Naive thymus-derived CD4-positive, alpha-beta T cell (primary cell): ENCODE results near the gene LPCAT3. TPM values are rescaled to one million over a fixed set of nuclear protein-coding genes. Genes with fewer than 3 reads are reported as not detected.

Experiments
- ATAC-seq: fragments of 150-1000 bp; cut with Tn5 transposase; 2 replicates; pipeline ENCODE4 v1.10.0; 2021; ENCODE audit warnings: mild to moderate bottlenecking, moderate library complexity
- CTCF ChIA-PET: fragments of 350-600 bp; sonication (Branson Sonifier 250); formaldehyde crosslinking; loops from one replicate; lab custom pipeline; 2021; ENCODE audit warnings: antibody characterized with exemption; lab: Charles Lee
- POLR2A ChIA-PET: fragments of 350-600 bp; sonication (Branson Sonifier 250); formaldehyde crosslinking; loops from one replicate; lab custom pipeline; 2021; ENCODE audit warnings: antibody characterized with exemption, inconsistent platforms; lab: Charles Lee
- DNase-seq, 9 donors: peaks; one replicate each; pipeline versions ENCODE4 v3.0.0 to v3.0.0-alpha.2; 2020 to 2022; ENCODE audit warnings: mixed read lengths in 1 of 9
- H3K27ac ChIP-seq: one replicate; pipeline ENCODE4 v1.7.0; 2013; ENCODE audit warnings: mild to moderate bottlenecking, low read depth, low read length, moderate library complexity
- H3K27me3 ChIP-seq, 2 donors: one replicate each; pipeline ENCODE4 v1.7.0; 2013; ENCODE audit warnings: low read length in 2 of 2, mild to moderate bottlenecking in 2 of 2, moderate library complexity in 2 of 2; ENCODE audit not compliant: control insufficient read depth in 2 of 2, insufficient read depth in 2 of 2
- H3K36me3 ChIP-seq, 3 experiments: 1 replicate in 2 of 3; 2 replicates in 1 of 3; pipeline ENCODE4 v1.7.0; 2013; ENCODE audit warnings: low read length in 3 of 3, mild to moderate bottlenecking in 3 of 3, moderate library complexity in 1 of 3; ENCODE audit not compliant: insufficient read depth in 3 of 3, control insufficient read depth in 2 of 3
- H3K4me1 ChIP-seq, 2 donors: one replicate each; pipeline ENCODE4 v1.7.0; 2013; ENCODE audit warnings: low read length in 2 of 2, mild to moderate bottlenecking in 2 of 2, moderate library complexity in 1 of 2; ENCODE audit not compliant: control insufficient read depth in 2 of 2, insufficient read depth in 2 of 2
- H3K4me3 ChIP-seq: 2 replicates; pipeline ENCODE4 v1.7.0; 2013; ENCODE audit warnings: mild to moderate bottlenecking, low read length
- H3K9me3 ChIP-seq, 3 experiments: 1 replicate in 2 of 3; 2 replicates in 1 of 3; pipeline ENCODE4 v1.7.0; 2013; ENCODE audit warnings: low read length in 3 of 3; ENCODE audit not compliant: control insufficient read depth in 2 of 3
- H3K27ac Mint-ChIP-seq, 9 donors: one replicate each; pipeline ENCODE4 v1.8.0; 2020 to 2022; ENCODE audit warnings: mixed read lengths in 9 of 9, mild to moderate bottlenecking in 8 of 9, moderate library complexity in 5 of 9, inconsistent platforms in 2 of 9
- H3K27me3 Mint-ChIP-seq, 5 donors: one replicate each; pipeline ENCODE4 v1.8.0; 2021 to 2022; ENCODE audit warnings: mixed read lengths in 5 of 5, mild to moderate bottlenecking in 1 of 5
- H3K36me3 Mint-ChIP-seq, 5 donors: one replicate each; pipeline ENCODE4 v1.8.0; 2020 to 2022; ENCODE audit warnings: mixed read lengths in 5 of 5, mild to moderate bottlenecking in 3 of 5, inconsistent platforms in 1 of 5
- H3K4me1 Mint-ChIP-seq, 7 donors: one replicate each; pipeline ENCODE4 v1.8.0; 2020 to 2022; ENCODE audit warnings: mixed read lengths in 7 of 7, mild to moderate bottlenecking in 3 of 7, inconsistent platforms in 1 of 7
- H3K4me3 Mint-ChIP-seq, 10 donors: one replicate each; pipeline ENCODE4 v1.8.0; 2020 to 2022; ENCODE audit warnings: mild to moderate bottlenecking in 10 of 10, mixed read lengths in 10 of 10, moderate library complexity in 6 of 10, inconsistent platforms in 2 of 10
- H3K9me3 Mint-ChIP-seq, 11 donors: one replicate each; pipeline ENCODE4 v1.8.0; 2020 to 2022; ENCODE audit warnings: mixed read lengths in 11 of 11, mild to moderate bottlenecking in 4 of 11, inconsistent platforms in 1 of 11, moderate library complexity in 1 of 11
- intact Hi-C, 2 donors: fragments of 100-400 bp; cut with micrococcal nuclease; formaldehyde crosslinking; loops; one replicate each; pipeline ENCODE4 v1.15.1; 2023
- polyA plus RNA-seq, 2 donors: library from polyadenylated mRNA; unstranded; fragments of 300-500 nt; fragmentation: Illumina TruSeq; gene quantifications; one replicate each; pipeline ENCODE4 v1.2.3, GENCODE V29; 2021
- total RNA-seq, 6 experiments: library from RNA in 5 of 6; stranded (reverse) in 5 of 6; gene quantifications; 1 replicate in 5 of 6; 2 replicates in 1 of 6; pipeline ENCODE4 v1.2.3 and lab custom pipeline; 2021 to 2026

LPCAT3 gene
- total and polyA plus RNA-seq, 7 experiments from 2014 or later, result 16.7 to 37.9 (median 27.1) TPM

GRCh38 chr12:6980075-6980474 lies 38.2 kb downstream of the LPCAT3 start:
- no peaks in the 10 kb centered on the region for H3K27me3 ChIP-seq
- intact Hi-C loops, result no loop called here
- peaks cover 17 to 81% (median 34%) of the 10 kb centered on the region in 3 experiments for H3K36me3 ChIP-seq
- peak overlapping the region in 3 of 9 donors; percentile 22 to 63 (median 42) for H3K27ac Mint-ChIP-seq
- peaks cover 4 to 46% (median 12%) of the 10 kb centered on the region in 5 donors for H3K36me3 Mint-ChIP-seq
- ChIA-PET POLR2A (no interaction called here), CTCF (interaction anchor here (1.5 kb wide), 1 partner anchor 111 kb away, joined by 3 read pairs; no protein-coding TSS in a partner anchor)
- no peak overlapping the region for H3K4me3 ChIP-seq
- no peaks in the 10 kb centered on the region for H3K9me3 Mint-ChIP-seq
- no peaks in the 10 kb centered on the region for H3K27me3 Mint-ChIP-seq
- no peak overlapping the region for H3K27ac ChIP-seq
- H3K4me1 ChIP-seq, result no peaks in the 10 kb centered on the region
- DNase-seq, result no peak
- H3K4me3 Mint-ChIP-seq, result no peak overlapping the region
- peaks cover 0 to 5% (median 0%) of the 10 kb centered on the region in 7 donors for H3K4me1 Mint-ChIP-seq
- no peaks in the 10 kb centered on the region for H3K9me3 ChIP-seq
- ATAC-seq, result no peak

- ChIA-PET POLR2A (interaction anchor here (1.2 kb wide), 1 partner anchor 32 kb away, joined by 3 read pairs; no protein-coding TSS in a partner anchor), CTCF (no interaction called here)
- no peak overlapping the region for H3K4me3 Mint-ChIP-seq
- no peaks in the 10 kb centered on the region for H3K9me3 Mint-ChIP-seq
- intact Hi-C loops, result no loop called here
- Histone ChIP-seq H3K27me3 (no peaks in the 10 kb centered on the region), H3K4me1 (no peaks in the 10 kb centered on the region), H3K4me3 (no peak overlapping the region), H3K36me3 (peaks cover 23 to 87% (median 41%) of the 10 kb centered on the region in 3 experiments), H3K9me3 (no peaks in the 10 kb centered on the region), H3K27ac (no peak overlapping the region)
- H3K27ac Mint-ChIP-seq, result peak overlapping the region in 3 of 9 donors; percentile 38 to 77 (median 62)
- peaks cover 0 to 5% (median 0%) of the 10 kb centered on the region in 7 donors for H3K4me1 Mint-ChIP-seq
- DNase-seq, result no peak
- ATAC-seq, result no peak
- peaks cover 4 to 47% (median 12%) of the 10 kb centered on the region in 5 donors for H3K36me3 Mint-ChIP-seq
- H3K27me3 Mint-ChIP-seq, result no peaks in the 10 kb centered on the region
Measured at GRCh38 chr12:6979453-6979852, 38.8 kb downstream of the LPCAT3 start.

- no peaks in the 10 kb centered on the region for H3K27me3 ChIP-seq
- ATAC-seq (no peak), DNase-seq (no peak)
- H3K27ac ChIP-seq, result no peak overlapping the region
- ChIA-PET CTCF (no interaction called here), POLR2A (interaction anchor here (1.2 kb wide), 1 partner anchor 32 kb away, joined by 3 read pairs; no protein-coding TSS in a partner anchor)
- Mint-ChIP-seq H3K27ac (peak overlapping the region in 4 of 9 donors; percentile 38 to 85 (median 64)), H3K9me3 (no peaks in the 10 kb centered on the region), H3K27me3 (no peaks in the 10 kb centered on the region), H3K4me1 (peaks cover 0 to 5% (median 0%) of the 10 kb centered on the region in 7 donors), H3K36me3 (peaks cover 4 to 47% (median 12%) of the 10 kb centered on the region in 5 donors), H3K4me3 (no peak overlapping the region)
- no peaks in the 10 kb centered on the region for H3K4me1 ChIP-seq
- H3K4me3 ChIP-seq, result no peak overlapping the region
- H3K9me3 ChIP-seq, result no peaks in the 10 kb centered on the region
- intact Hi-C loops, result no loop called here
- peaks cover 25 to 92% (median 43%) of the 10 kb centered on the region in 3 experiments for H3K36me3 ChIP-seq
Measured at GRCh38 chr12:6979021-6979420, 39.3 kb downstream of the LPCAT3 start.

GRCh38 chr12:6978611-6979011 lies 39.7 kb downstream of the LPCAT3 start:
- peaks cover 25 to 95% (median 43%) of the 10 kb centered on the region in 3 experiments for H3K36me3 ChIP-seq
- H3K27ac ChIP-seq, result no peak overlapping the region
- H3K4me3 ChIP-seq, result no peak overlapping the region
- Mint-ChIP-seq H3K9me3 (no peaks in the 10 kb centered on the region), H3K27ac (peak overlapping the region in 5 of 9 donors; percentile 31 to 85 (median 62)), H3K4me3 (no peak overlapping the region), H3K27me3 (no peaks in the 10 kb centered on the region), H3K4me1 (peaks cover 0 to 5% (median 1%) of the 10 kb centered on the region in 7 donors), H3K36me3 (peaks cover 4 to 47% (median 12%) of the 10 kb centered on the region in 5 donors)
- POLR2A ChIA-PET, result interaction anchor here (1.2 kb wide), 1 partner anchor 31 kb away, joined by 3 read pairs; no protein-coding TSS in a partner anchor
- H3K4me1 ChIP-seq, result no peaks in the 10 kb centered on the region
- intact Hi-C loops, result no loop called here
- DNase-seq (no peak), ATAC-seq (no peak)
- no peaks in the 10 kb centered on the region for H3K27me3 ChIP-seq
- CTCF ChIA-PET, result no interaction called here
- no peaks in the 10 kb centered on the region for H3K9me3 ChIP-seq

- Histone ChIP-seq H3K27ac (no peak overlapping the region), H3K4me1 (no peaks in the 10 kb centered on the region), H3K9me3 (no peaks in the 10 kb centered on the region), H3K27me3 (no peaks in the 10 kb centered on the region), H3K36me3 (peaks cover 25 to 92% (median 42%) of the 10 kb centered on the region in 3 experiments), H3K4me3 (no peak overlapping the region)
- intact Hi-C loops, result no loop called here
- Mint-ChIP-seq H3K4me3 (no peak overlapping the region), H3K9me3 (no peaks in the 10 kb centered on the region), H3K27ac (peak overlapping the region in 3 of 9 donors; percentile 31 to 85 (median 41)), H3K27me3 (no peaks in the 10 kb centered on the region), H3K36me3 (peaks cover 4 to 45% (median 12%) of the 10 kb centered on the region in 5 donors), H3K4me1 (peaks cover 0 to 7% (median 5%) of the 10 kb centered on the region in 7 donors)
- POLR2A ChIA-PET, result interaction anchor here (0.6 to 1.2 kb wide), 5 partner anchors 17 to 38 kb away, joined by 3 to 4 read pairs (median 3); partner anchors contain the start of genes C12orf57 and RNU7-1
- DNase-seq, result no peak
- CTCF ChIA-PET, result no interaction called here
- ATAC-seq, result no peak
Measured at GRCh38 chr12:6978188-6978587, 40.1 kb downstream of the LPCAT3 start.

GRCh38 chr12:6977653-6978052 lies 40.6 kb downstream of the LPCAT3 start:
- Mint-ChIP-seq H3K27me3 (no peaks in the 10 kb centered on the region), H3K4me1 (peaks cover 0 to 13% (median 8%) of the 10 kb centered on the region in 7 donors), H3K4me3 (no peak overlapping the region), H3K9me3 (no peaks in the 10 kb centered on the region), H3K27ac (peak overlapping the region in 1 of 9 donors; percentile 48), H3K36me3 (peaks cover 4 to 41% (median 12%) of the 10 kb centered on the region in 5 donors)
- Histone ChIP-seq H3K4me3 (no peak overlapping the region), H3K27me3 (no peaks in the 10 kb centered on the region), H3K9me3 (no peaks in the 10 kb centered on the region), H3K27ac (no peak overlapping the region), H3K4me1 (peaks cover 0 to under 1% of the 10 kb centered on the region in 2 donors), H3K36me3 (peaks cover 25 to 90% (median 40%) of the 10 kb centered on the region in 3 experiments)
- ChIA-PET POLR2A (interaction anchor here (0.5 to 0.9 kb wide), 5 partner anchors 14 to 37 kb away, joined by 3 to 4 read pairs (median 3); partner anchors contain the start of genes C12orf57 and RNU7-1), CTCF (no interaction called here)
- ATAC-seq (no peak), DNase-seq (no peak)
- intact Hi-C loops, result no loop called here
